D721Med (cell line): ENCODE data around the gene VPS8.
A peak's percentile ranks its signal among the peaks of the same experiment; 100 is the strongest.

Source experiments
- DNase-seq: peaks from one replicate; pipeline ENCODE4 v3.0.0; 2011; ENCODE audit warnings: low spot score; ENCODE audit not compliant: insufficient read length
- FAIRE-seq: peaks from 2 replicates; lab custom pipeline; 2011; peaks lifted over from hg19 to GRCh38; lab: Jason Lieb, UNC
- CTCF ChIP-seq: IDR thresholded peaks from 2 replicates; pipeline ENCODE4 v1.5.1; 2012; ENCODE audit warnings: mild to moderate bottlenecking, control low read depth; ENCODE audit not compliant: insufficient read depth; ENCODE audit errors: missing control alignments

VPS8 gene

GRCh38 chr3:184811999-184812661, at the start of gene VPS8:
TSS of gene VPS8 (plus strand) at chr3:184812166. CDS start at chr3:184824633, 12,467 bp downstream.
- peak; percentile 28 for TF ChIP-seq CTCF
- peak; percentile 79 for DNase-seq
- FAIRE-seq = no peak

GRCh38 chr3:184764191-184764590, 47.8 kb upstream of the VPS8 start:
- no peak for DNase-seq

GRCh38 chr3:184765047-184765729, 46.8 kb upstream of the VPS8 start:
- FAIRE-seq = no peak
- TF ChIP-seq CTCF = no peak
- no peak for DNase-seq

More at GRCh38 chr3:184764191-184764590, 47.8 kb upstream of the VPS8 start:
- TF ChIP-seq CTCF = no peak
- FAIRE-seq = no peak

GRCh38 chr3:184765730-184766074, 46.3 kb upstream of the VPS8 start:
- DNase-seq (no peak), FAIRE-seq (no peak)
- no peak for TF ChIP-seq CTCF

GRCh38 chr3:184766555-184767261, 45.3 kb upstream of the VPS8 start:
- FAIRE-seq (no peak), DNase-seq (no peak)
- TF ChIP-seq CTCF = no peak

- DNase-seq = no peak
- no peak for TF ChIP-seq CTCF
- no peak for FAIRE-seq
These were observed 44.6 kb upstream of the VPS8 start for GRCh38 chr3:184767377-184767776.
